MCF 10A (cell line): ENCODE measurements around the gene SPDYE4. TPM values are rescaled to one million over a fixed set of nuclear protein-coding genes. Genes with fewer than 3 reads are reported as not detected.

ENCODE experiments used
- BruUV-seq: library from RNA; stranded (reverse); fragments of 400-500 nt; replicated peaks from 2 replicates; lab custom pipeline; 2021; lab: Mats Ljungman, UMichigan
- CTCF ChIA-PET: fragments of 300-600 bp; sonication (Branson Sonifier 250); formaldehyde crosslinking; extraction: SDS; loops from one replicate; lab custom pipeline; 2021; ENCODE audit warnings: antibody characterized with exemption, inconsistent platforms; lab: Yijun Ruan, JAX
- POLR2A ChIA-PET: fragments of 300-600, 350-650 bp; sonication (Branson Sonifier 250); formaldehyde crosslinking; extraction: SDS; loops from one replicate; lab custom pipeline; 2020; ENCODE audit warnings: antibody characterized with exemption, inconsistent platforms; lab: Yijun Ruan, JAX
- DNase-seq: peaks from one replicate; pipeline ENCODE4 v3.0.0-alpha.2; 2018; ENCODE audit not compliant: unreplicated experiment
- H3K27ac Mint-ChIP-seq: one replicate; pipeline ENCODE4 v1.8.0; 2022; ENCODE audit warnings: mild to moderate bottlenecking, low read depth, mixed read lengths; ENCODE audit not compliant: unreplicated experiment
- H3K27me3 Mint-ChIP-seq: one replicate; pipeline ENCODE4 v1.8.0; 2022; ENCODE audit warnings: mixed read lengths; ENCODE audit not compliant: insufficient read depth, unreplicated experiment
- H3K36me3 Mint-ChIP-seq: one replicate; pipeline ENCODE4 v1.8.0; 2022; ENCODE audit warnings: mild to moderate bottlenecking, moderate library complexity, mixed read lengths; ENCODE audit not compliant: insufficient read depth, unreplicated experiment
- H3K4me1 Mint-ChIP-seq: one replicate; pipeline ENCODE4 v1.8.0; 2022; ENCODE audit warnings: mixed read lengths; ENCODE audit not compliant: insufficient read depth, unreplicated experiment
- H3K4me3 Mint-ChIP-seq: one replicate; pipeline ENCODE4 v1.8.0; 2022; ENCODE audit warnings: mild to moderate bottlenecking, moderate library complexity, mixed read lengths; ENCODE audit not compliant: unreplicated experiment
- H3K9me3 Mint-ChIP-seq: one replicate; pipeline ENCODE4 v1.8.0; 2022; ENCODE audit warnings: mixed read lengths; ENCODE audit not compliant: unreplicated experiment
- CTCF ChIP-seq: fragments of 200-600 bp; IDR thresholded peaks from one replicate; pipeline ENCODE4 v1.8.0; 2022; ENCODE audit warnings: antibody characterized with exemption, mild to moderate bottlenecking; ENCODE audit not compliant: unreplicated experiment
- intact Hi-C: fragments of 100-400 bp; cut with micrococcal nuclease; formaldehyde crosslinking; loops from 2 replicates; pipeline ENCODE4 v1.14.1; 2022
- total RNA-seq: library from RNA; stranded (reverse); gene quantifications from 2 replicates; pipeline ENCODE4 v1.2.3, GENCODE V29; 2022

SPDYE4 gene
- total RNA-seq, 1 experiment from 2014 or later: not detected

- no peak overlapping the region for H3K27ac Mint-ChIP-seq
- no peak for DNase-seq
- TF ChIP-seq CTCF: no peak
- H3K4me1 Mint-ChIP-seq: no peaks in the 10 kb centered on the region
- no peaks in the 10 kb centered on the region for H3K36me3 Mint-ChIP-seq
- POLR2A ChIA-PET: no interaction called here
- CTCF ChIA-PET: no interaction called here
- H3K9me3 Mint-ChIP-seq: peaks cover 21% of the 10 kb centered on the region
- no peaks in the 10 kb centered on the region for H3K27me3 Mint-ChIP-seq
- intact Hi-C loops: no loop called here
- BruUV-seq: no TSS peak
- H3K4me3 Mint-ChIP-seq: no peak overlapping the region
Observed at GRCh38 chr17:8803531-8804420, 45.4 kb upstream of the SPDYE4 start.

- Mint-ChIP-seq H3K4me3 (no peak overlapping the region), H3K36me3 (no peaks in the 10 kb centered on the region), H3K27ac (no peak overlapping the region), H3K9me3 (no peaks in the 10 kb centered on the region), H3K4me1 (no peaks in the 10 kb centered on the region), H3K27me3 (no peaks in the 10 kb centered on the region)
- TF ChIP-seq CTCF: no peak
- intact Hi-C loops: no loop called here
- ChIA-PET CTCF (interaction anchor here (0.7 kb wide), 1 partner anchor 382 kb away, joined by 3 read pairs; no protein-coding TSS in a partner anchor), POLR2A (no interaction called here)
- BruUV-seq: no TSS peak
- no peak for DNase-seq
Observed at GRCh38 chr17:8801135-8801840, 42.9 kb upstream of the SPDYE4 start.

- Mint-ChIP-seq H3K4me3 (no peak overlapping the region), H3K27me3 (no peaks in the 10 kb centered on the region), H3K36me3 (no peaks in the 10 kb centered on the region), H3K27ac (no peak overlapping the region), H3K9me3 (no peaks in the 10 kb centered on the region), H3K4me1 (no peaks in the 10 kb centered on the region)
- POLR2A ChIA-PET: no interaction called here
- intact Hi-C loops: no loop called here
- CTCF ChIA-PET: interaction anchor here (0.8 to 1.9 kb wide), 2 partner anchors 15 to 48 kb away, joined by 3 to 15 read pairs; no protein-coding TSS in a partner anchor
- no TSS peak for BruUV-seq
- DNase-seq: no peak
- TF ChIP-seq CTCF: no peak
Observed at GRCh38 chr17:8800656-8801055, 42.3 kb upstream of the SPDYE4 start.

GRCh38 chr17:8799570-8800212 is 41.3 kb upstream of the SPDYE4 start:
- intact Hi-C loops: no loop called here
- Mint-ChIP-seq H3K27ac (no peak overlapping the region), H3K27me3 (no peaks in the 10 kb centered on the region), H3K9me3 (no peaks in the 10 kb centered on the region), H3K4me1 (no peaks in the 10 kb centered on the region), H3K36me3 (no peaks in the 10 kb centered on the region), H3K4me3 (no peak overlapping the region)
- DNase-seq: no peak
- no peak for TF ChIP-seq CTCF
- POLR2A ChIA-PET: no interaction called here
- CTCF ChIA-PET: interaction anchor here (0.8 to 1.9 kb wide), 2 partner anchors 14 to 47 kb away, joined by 3 to 15 read pairs; no protein-coding TSS in a partner anchor
- BruUV-seq: no TSS peak
